NCI-H1694 treated with DMSO at 0.1 percent for 48 hours (cell line): ENCODE results near the gene FN1.
"Not testable (repeated sequence)": the region's sequence is repeated elsewhere in the genome, so short reads cannot be mapped to it uniquely, and the experiment has no call there.

Experiments used
- DNase-seq: peaks from one replicate; lab custom pipeline; 2025; lab: John Stamatoyannopoulos, UW

The FN1 gene

GRCh38 chr2:215422676-215423075 is 13.2 kb downstream of the FN1 start:
- no peak for DNase-seq

- DNase-seq: no peak
Measured at GRCh38 chr2:215421859-215422461, 13.9 kb downstream of the FN1 start.

- DNase-seq: no peak
Measured at GRCh38 chr2:215420471-215420935, 15.4 kb downstream of the FN1 start.

DNA sequence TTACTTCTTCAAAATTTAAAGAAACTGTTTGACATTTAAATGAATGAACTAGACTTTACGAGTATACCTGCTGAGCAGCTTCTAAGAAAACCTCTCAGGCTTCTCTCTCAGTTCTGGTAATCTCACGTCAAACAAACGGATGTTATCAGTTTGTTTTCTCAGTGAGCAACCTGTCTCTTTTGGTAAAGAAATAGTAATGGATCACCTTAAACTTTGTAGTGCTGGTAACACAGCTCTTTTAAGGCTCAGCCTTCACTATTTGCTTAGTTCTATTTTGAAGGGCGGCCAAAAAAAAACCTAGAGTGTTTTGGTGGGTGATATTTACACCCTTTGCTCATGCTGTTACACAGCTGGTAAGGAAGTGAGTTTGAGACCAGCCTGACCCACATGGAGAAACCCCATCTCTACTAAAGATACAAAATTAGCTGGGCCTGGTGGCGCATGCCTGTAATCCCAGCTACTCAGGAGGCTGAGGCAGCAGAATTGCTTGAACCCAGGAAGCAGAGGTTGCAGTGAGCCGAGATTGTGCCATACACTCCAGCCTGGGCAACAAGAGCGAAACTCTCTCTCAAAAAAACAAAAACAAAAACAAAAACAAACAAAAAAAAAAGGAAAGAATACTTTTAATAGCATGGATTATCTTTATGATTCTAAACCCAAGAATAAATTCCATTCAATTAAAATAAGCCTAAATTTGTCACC is 15.9 kb downstream of the FN1 start:
- no peak for DNase-seq

DNA sequence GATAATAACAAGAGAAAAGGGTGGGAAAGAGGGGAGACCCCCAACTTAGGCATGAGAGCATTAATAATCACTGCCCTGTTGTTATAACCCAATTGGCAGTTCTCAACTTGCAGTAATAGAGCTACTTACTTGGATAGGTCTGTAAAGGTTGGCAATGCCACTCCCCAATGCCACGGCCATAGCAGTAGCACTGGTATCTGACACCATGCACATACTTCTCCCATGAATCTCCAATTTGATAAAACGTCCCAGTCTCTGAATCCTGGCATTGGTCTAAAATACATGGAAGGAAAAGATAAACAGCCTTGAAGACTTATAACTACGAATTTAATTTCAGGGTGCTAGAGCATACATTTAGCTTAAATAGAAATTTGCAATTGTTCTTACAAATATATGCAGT is 16.8 kb downstream of the FN1 start:
- DNase-seq: no peak

DNA sequence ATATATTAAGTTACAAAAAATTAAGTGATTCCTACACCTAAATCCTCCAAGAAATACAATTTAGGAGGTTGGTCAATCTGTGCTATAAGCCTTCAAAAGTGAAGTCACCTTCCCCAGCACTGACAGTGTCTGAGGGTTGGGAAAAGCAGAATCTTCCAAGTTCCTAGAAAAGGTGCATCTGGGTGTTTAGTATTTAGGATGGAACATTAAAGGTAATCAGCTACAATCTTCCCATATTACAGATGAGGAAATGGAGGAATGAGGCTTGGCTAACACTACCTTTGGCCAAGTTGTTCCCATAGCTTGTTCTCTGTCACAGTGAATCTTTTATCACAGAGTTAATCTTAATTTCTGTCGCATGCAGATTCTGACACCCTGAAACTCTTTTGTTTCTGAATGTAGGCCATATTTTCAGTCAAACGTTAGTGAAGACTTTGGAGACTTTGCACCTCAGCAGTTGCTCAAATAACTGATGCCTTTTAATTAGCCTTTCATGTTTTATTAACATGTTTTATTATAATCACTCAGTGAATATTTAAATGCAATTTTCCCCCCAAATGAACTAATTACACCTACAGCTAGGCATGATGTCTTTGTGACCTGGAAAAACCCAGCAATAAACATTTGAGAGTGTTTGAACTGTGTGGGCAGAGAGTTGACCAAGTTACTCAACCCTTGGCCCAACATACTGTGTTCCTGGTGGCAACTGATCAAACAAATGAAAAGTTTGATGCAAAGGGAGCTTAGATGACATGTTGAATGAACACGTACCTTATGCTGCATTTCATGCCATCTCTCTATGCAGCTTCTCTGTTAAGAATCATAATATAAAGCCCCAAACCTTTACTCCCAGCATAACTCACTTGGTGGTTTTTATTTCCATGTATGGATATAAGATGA is 17.6 kb downstream of the FN1 start:
- no peak for DNase-seq

GRCh38 chr2:215417400-215417951 is 18.4 kb downstream of the FN1 start:
- DNase-seq: no peak

DNA sequence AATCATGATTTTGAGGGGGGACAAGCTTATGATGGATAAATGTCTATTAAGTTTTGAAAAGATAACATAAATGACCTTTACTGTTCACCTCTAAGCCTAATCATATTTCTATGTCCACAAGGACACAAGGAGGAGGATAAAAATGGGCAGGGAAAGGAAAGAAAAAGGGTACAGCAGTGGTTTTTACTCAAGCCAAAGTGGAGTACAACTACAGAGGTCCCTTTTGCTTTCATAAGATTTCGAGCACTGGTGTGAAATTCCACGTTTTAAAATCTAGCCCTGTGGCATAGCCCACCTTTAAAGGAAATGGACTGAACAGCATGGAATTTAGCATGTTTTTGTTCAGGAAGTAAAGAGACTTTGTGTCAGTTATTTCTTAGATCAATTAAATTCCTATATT is 19.2 kb downstream of the FN1 start:
- no peak for DNase-seq

DNA sequence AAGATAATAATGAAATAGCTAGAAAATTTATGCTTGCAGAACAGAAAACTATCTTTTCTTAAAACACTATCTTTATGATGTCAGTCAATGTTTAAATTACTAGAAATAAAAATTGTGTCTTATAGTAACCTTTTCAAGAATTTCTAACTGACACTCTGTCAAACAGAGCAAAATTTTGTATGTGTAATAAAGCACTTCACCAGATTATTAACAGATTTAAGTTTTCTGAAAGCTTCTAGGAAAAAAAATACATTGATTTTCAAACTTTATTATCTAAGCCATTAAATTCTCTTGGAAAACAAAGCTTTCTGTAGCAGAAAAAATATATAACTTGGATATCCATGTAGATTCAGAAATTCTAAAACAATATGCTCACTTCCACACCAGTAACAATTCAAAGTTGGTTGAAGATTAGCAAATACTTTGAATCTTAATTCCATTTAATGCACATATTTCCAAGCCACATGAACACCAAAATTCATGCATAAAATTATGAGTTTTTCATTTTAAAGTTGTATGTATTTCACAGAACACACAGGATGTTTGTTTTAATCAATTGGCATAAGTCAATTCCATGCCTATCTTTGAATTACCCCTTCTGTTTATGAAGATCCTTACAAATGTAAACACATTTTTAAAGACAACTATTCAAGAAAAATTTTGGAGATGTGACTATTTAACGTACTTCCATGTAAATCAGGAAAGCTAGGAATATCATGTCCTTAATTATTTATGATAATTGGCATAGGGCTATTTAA is 19.9 kb downstream of the FN1 start:
- DNase-seq: no peak

DNA sequence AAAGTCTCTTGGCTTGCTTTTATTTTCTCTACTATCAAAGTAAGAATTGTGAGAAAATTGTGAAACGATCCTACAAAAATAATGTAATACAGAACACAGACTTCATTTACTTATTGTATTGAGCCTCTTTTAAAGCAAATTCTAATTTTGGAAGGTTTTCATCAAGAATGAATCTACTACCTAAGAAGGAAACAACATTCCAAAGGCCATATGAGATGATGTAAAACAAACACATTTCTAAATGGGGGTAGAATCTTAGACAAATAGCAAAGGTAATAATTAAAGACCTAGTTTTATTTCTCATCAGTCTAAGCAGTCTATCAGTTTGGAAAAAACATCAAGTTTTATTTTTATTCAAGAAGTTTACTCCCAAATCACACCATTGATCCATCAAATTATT is 20.6 kb downstream of the FN1 start:
- DNase-seq: no peak

DNA sequence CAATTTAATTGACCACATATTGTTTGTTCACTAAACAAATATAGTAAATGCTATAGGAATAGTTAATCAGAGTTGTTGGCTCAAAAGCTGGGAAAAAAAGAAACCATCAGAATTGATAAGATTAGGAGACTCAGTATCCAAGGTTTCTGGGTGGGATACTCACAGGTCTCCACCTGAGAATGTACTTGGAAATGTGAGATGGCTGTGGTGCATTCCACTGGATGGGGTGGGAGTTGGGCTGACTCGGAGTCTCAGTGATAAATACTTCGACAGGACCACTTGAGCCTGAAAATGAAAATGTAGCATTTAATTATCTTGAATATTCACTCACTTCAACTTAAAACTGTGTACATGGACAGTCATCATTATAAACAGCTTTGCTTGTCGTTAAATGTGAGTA is 21.2 kb downstream of the FN1 start:
- no peak for DNase-seq

- DNase-seq: no peak
Measured at GRCh38 chr2:215413974-215414373, 21.9 kb downstream of the FN1 start.

DNA sequence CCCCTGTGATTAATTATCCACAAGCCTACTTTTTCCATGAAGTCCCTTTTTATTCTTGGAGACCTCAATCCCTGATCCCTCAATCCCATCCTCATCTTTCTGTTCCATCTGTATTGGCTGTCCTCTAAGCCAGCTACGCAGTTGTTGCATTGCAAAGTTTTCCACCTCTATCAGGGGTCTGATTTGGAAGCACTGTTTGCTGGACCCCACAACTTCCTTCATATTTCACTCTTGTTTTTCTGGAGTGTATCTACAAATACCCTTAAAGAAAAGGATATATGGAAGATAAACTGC is 22.4 kb downstream of the FN1 start:
- no peak for DNase-seq

GRCh38 chr2:215411941-215412743 is 23.7 kb downstream of the FN1 start:
- DNase-seq: no peak

DNA sequence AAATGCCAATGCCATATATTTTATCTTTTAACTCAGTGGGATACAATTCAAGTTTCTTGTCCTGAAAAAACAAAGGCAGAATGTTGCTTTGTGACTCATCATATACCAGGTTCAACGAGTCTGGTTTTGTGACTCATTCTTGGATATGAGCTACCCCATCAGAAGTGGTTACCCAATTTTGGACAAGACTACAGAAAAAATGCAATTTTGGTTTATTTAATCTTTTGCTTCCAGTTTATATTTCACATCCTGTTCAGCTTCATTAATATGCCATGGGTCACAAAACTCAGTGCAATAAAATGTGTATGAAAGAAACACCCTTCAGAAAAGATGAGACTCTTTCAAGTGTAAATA is 25.0 kb downstream of the FN1 start:
- no peak for DNase-seq

DNA sequence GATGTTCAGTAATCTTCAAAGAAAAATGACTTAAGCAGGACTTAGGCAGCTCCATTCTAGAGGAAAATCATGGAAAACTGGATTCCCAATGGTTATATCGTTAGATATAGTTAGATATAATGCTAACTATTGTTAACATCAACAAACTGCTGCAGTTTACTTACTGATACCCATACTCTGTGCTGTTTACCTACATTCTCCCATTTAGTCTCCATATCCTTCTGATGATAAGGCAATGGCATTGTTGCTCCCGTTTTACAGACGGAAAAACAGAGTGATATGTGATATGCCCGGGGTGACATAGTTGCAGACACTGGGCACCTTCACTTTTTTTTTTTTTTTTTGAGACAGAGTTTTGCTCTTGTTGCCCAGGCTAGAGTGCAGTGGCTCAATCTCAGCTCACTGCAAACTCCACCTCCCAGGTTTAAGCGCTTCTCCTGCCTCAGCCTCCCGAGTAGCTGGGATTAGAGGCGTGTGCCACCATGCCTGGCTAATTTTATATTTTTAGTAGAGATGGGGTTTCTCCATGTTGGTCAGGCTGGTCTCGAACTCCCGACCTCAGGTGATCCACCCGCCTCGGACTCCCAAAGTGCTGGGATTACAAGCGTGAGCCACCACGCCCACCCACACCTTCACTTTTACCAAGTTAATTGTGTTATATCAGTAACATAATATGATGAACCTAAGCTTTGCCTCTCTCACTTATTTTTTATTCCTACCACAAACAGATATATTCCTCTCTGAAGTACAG is 25.5 kb downstream of the FN1 start:
- DNase-seq: not testable (repeated sequence)

GRCh38 chr2:215409331-215410127 is 26.3 kb downstream of the FN1 start:
- no peak for DNase-seq

DNA sequence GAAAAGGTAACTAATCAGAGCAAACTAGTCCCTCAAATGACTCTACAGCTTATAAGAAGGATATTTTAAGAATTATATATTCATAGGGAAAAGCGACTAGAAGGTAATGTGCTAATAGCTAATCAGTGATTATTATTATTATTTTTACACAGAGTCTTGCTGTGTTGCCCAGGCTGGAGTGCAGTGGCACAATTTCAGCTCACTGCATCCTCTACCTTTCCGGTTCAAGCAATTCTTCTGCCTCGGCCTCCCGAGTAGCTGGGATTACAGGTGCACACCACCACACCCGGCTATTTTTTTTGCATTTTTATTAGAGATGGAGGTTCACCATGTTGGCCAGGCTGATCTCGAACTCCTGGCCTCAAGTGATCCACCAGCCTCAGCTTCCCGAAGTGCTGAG is 27.4 kb downstream of the FN1 start:
- not testable (repeated sequence) for DNase-seq

DNA sequence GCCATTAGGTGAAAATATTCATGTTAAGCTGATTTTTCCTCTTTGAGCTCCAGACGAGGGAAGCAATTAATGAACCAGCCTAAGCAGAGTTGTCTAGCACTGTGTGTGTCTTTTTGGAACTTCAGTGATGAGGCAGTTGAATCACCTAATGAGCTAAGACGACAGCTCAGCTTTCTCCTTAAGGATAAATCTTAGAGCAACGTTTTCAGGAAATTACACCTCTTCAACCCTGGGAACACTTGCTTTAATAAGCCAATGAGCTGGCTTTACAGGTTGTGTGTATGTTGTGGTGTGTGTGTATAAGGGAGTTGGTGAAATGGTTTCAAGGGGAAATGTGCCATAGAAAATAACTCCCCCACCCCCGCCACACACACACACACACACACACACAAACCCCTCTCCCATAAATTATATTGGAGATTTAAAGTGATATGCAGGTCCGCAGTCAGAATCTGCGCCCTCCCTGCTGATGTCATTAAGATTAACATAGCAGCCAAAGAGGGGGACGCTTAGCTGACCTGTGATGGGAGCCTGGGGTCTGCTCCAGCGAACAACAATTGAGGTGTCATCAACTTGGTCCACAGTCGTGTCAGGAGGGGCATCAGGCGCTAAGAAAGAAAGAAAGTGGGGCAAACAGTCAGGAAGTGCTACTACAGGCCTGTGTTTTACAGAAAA is 28.1 kb downstream of the FN1 start:
- no peak for DNase-seq
